ENCODE results near the gene SASH3. TPM values are rescaled to one million over a fixed set of nuclear protein-coding genes. Genes with fewer than 3 reads are reported as not detected.

The SASH3 gene
- total RNA-seq, 1 experiment from 2014 or later: not detected

- no peaks in the 10 kb centered on the region for H3K9me3 ChIP-seq (ENCODE audit: low read depth, low read length, poor library complexity, severe bottlenecking)
- ChIA-PET CTCF (no interaction called here), POLR2A (ENCODE audit: low non-redundant PET) (interaction anchor here (0.6 kb wide), 1 partner anchor 344 kb away, joined by 3 read pairs; no protein-coding TSS in a partner anchor)
- no TSS peak for BruUV-seq (replicated peaks)
- DNase-seq (ENCODE audit: low spot score): no peak
- intact Hi-C loops (cut with micrococcal nuclease; ENCODE audit: unreplicated experiment): no loop called here
- H3K27me3 ChIP-seq (replicated peaks; ENCODE audit: insufficient read depth, low read depth, low read length, poor library complexity): no peaks in the 10 kb centered on the region
- no peak overlapping the region for H3K4me3 ChIP-seq (ENCODE audit: low read depth, low read length, poor library complexity, severe bottlenecking)
- no peaks in the 10 kb centered on the region for H3K36me3 ChIP-seq (ENCODE audit: insufficient read depth, low read length, poor library complexity, severe bottlenecking)
- no peak overlapping the region for H3K27ac ChIP-seq (ENCODE audit: low read depth, low read length, poor library complexity, severe bottlenecking)
- TF ChIP-seq EZH2 (IDR thresholded peaks at IDR 0.05; ENCODE audit: borderline replicate concordance, low read depth, low read length, poor library complexity, severe bottlenecking) (no peak), CTCF (conservative IDR thresholded peaks at IDR 0.05; ENCODE audit: low read depth, low read length) (no peak)
- H3K4me1 ChIP-seq (ENCODE audit: insufficient read depth, low read length, poor library complexity, severe bottlenecking): no peaks in the 10 kb centered on the region
These were observed 17.6 kb downstream of the SASH3 start for GRCh38 chrX:129797251-129797906.

- TF ChIP-seq EZH2 (IDR thresholded peaks at IDR 0.05; ENCODE audit: borderline replicate concordance, low read depth, low read length, poor library complexity, severe bottlenecking) (no peak), CTCF (conservative IDR thresholded peaks at IDR 0.05; ENCODE audit: low read depth, low read length) (no peak)
- CTCF ChIA-PET: no interaction called here
- POLR2A ChIA-PET (ENCODE audit: low non-redundant PET): no interaction called here
These were observed 18.7 kb downstream of the SASH3 start for GRCh38 chrX:129798456-129798855.

GRCh38 chrX:129798888-129799287 is 19.1 kb downstream of the SASH3 start:
- no peaks in the 10 kb centered on the region for H3K9me3 ChIP-seq (ENCODE audit: low read depth, low read length, poor library complexity, severe bottlenecking)
- intact Hi-C loops (cut with micrococcal nuclease; ENCODE audit: unreplicated experiment): no loop called here
- no peaks in the 10 kb centered on the region for H3K36me3 ChIP-seq (ENCODE audit: insufficient read depth, low read length, poor library complexity, severe bottlenecking)
- no TSS peak for BruUV-seq (replicated peaks)
- H3K4me1 ChIP-seq (ENCODE audit: insufficient read depth, low read length, poor library complexity, severe bottlenecking): peaks cover 12% of the 10 kb centered on the region
- no peak overlapping the region for H3K27ac ChIP-seq (ENCODE audit: low read depth, low read length, poor library complexity, severe bottlenecking)
- no peak for DNase-seq (ENCODE audit: low spot score)
- H3K27me3 ChIP-seq (replicated peaks; ENCODE audit: insufficient read depth, low read depth, low read length, poor library complexity): no peaks in the 10 kb centered on the region
- ChIA-PET POLR2A (ENCODE audit: low non-redundant PET) (no interaction called here), CTCF (no interaction called here)
- no peak overlapping the region for H3K4me3 ChIP-seq (ENCODE audit: low read depth, low read length, poor library complexity, severe bottlenecking)
- no peak for TF ChIP-seq EZH2 (IDR thresholded peaks at IDR 0.05; ENCODE audit: borderline replicate concordance, low read depth, low read length, poor library complexity, severe bottlenecking)
- TF ChIP-seq CTCF (conservative IDR thresholded peaks at IDR 0.05; ENCODE audit: low read depth, low read length): no peak

More at GRCh38 chrX:129798456-129798855, 18.7 kb downstream of the SASH3 start:
- Histone ChIP-seq H3K4me1 (ENCODE audit: insufficient read depth, low read length, poor library complexity, severe bottlenecking) (peaks cover 7% of the 10 kb centered on the region), H3K9me3 (ENCODE audit: low read depth, low read length, poor library complexity, severe bottlenecking) (no peaks in the 10 kb centered on the region), H3K27me3 (replicated peaks; ENCODE audit: insufficient read depth, low read depth, low read length, poor library complexity) (no peaks in the 10 kb centered on the region), H3K27ac (ENCODE audit: low read depth, low read length, poor library complexity, severe bottlenecking) (no peak overlapping the region), H3K4me3 (ENCODE audit: low read depth, low read length, poor library complexity, severe bottlenecking) (no peak overlapping the region), H3K36me3 (ENCODE audit: insufficient read depth, low read length, poor library complexity, severe bottlenecking) (no peaks in the 10 kb centered on the region)
- intact Hi-C loops (cut with micrococcal nuclease; ENCODE audit: unreplicated experiment): no loop called here
- BruUV-seq (replicated peaks): no TSS peak
- DNase-seq (ENCODE audit: low spot score): no peak
